ENCODE measurements around the gene OR52I1. TPM values are rescaled to one million over a fixed set of nuclear protein-coding genes. Genes with fewer than 3 reads are reported as not detected.

OR52I1 gene, protein sequence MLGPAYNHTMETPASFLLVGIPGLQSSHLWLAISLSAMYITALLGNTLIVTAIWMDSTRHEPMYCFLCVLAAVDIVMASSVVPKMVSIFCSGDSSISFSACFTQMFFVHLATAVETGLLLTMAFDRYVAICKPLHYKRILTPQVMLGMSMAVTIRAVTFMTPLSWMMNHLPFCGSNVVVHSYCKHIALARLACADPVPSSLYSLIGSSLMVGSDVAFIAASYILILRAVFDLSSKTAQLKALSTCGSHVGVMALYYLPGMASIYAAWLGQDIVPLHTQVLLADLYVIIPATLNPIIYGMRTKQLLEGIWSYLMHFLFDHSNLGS
- not detected for total RNA-seq
- polyA plus RNA-seq, result not detected

- no peaks in the 10 kb centered on the region for H3K4me1 ChIP-seq (ENCODE audit: insufficient read depth)
- DNase-seq (ENCODE audit: extremely low spot score), result no peak
- 78% methylated on average over 1 of the region's 1 CpG for WGBS
- H3K36me3 ChIP-seq (ENCODE audit: insufficient read depth), result no peaks in the 10 kb centered on the region
- no peak within 1 kb of the TSS for H3K27ac ChIP-seq (ENCODE audit: low read depth)
- no peak within 1 kb of the TSS for H3K4me3 ChIP-seq (ENCODE audit: low read depth, low read length)
Measured at GRCh38 chr11:4593739-4594138, at the start of gene OR52I1. OR52I1 (plus strand) TSS chr11:4594039; CDS start chr11:4594039, 0 bp downstream.

GRCh38 chr11:4544891-4545290 is 48.9 kb upstream of the OR52I1 start, which contains the start of gene OR52M1:
OR52M1 (plus strand) TSS chr11:4545191; CDS start chr11:4545191, 0 bp downstream.
- no peak within 1 kb of the TSS for H3K27ac ChIP-seq (ENCODE audit: low read depth)
- no peaks in the 10 kb centered on the region for H3K36me3 ChIP-seq (ENCODE audit: insufficient read depth)
- no peak within 1 kb of the TSS for H3K4me3 ChIP-seq (ENCODE audit: low read depth, low read length)
- H3K4me1 ChIP-seq (ENCODE audit: insufficient read depth), result no peaks in the 10 kb centered on the region
- DNase-seq (ENCODE audit: extremely low spot score), result no peak
- 76% methylated on average over 5 of the region's 5 CpGs for WGBS

DNA sequence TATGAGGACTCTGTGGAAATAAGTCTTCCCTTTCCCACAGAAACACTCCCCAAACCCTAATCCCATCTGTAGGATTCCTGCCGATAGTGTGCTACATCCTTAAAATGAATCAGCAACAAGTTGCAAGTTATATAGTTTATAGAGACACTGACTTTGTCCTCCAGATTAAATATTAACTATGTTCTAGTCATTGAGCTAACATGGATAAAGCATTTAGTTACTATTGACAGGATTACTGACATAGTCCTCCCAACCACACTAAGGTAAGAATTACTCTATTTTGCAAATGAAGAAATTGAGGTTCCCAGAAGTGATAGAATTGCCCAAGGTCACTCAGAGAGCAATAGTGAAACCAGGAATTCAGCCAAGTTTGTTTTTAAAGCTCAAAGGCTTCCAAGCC is 47.0 kb upstream of the OR52I1 start:
- no peaks in the 10 kb centered on the region for H3K36me3 ChIP-seq (ENCODE audit: insufficient read depth)
- no peaks in the 10 kb centered on the region for H3K4me1 ChIP-seq (ENCODE audit: insufficient read depth)
- H3K4me3 ChIP-seq (ENCODE audit: low read depth, low read length), result no peak overlapping the region
- H3K27ac ChIP-seq (ENCODE audit: low read depth), result no peak overlapping the region
- 83% methylated on average over 1 of the region's 1 CpG for WGBS
- no peak for DNase-seq (ENCODE audit: extremely low spot score)

DNA sequence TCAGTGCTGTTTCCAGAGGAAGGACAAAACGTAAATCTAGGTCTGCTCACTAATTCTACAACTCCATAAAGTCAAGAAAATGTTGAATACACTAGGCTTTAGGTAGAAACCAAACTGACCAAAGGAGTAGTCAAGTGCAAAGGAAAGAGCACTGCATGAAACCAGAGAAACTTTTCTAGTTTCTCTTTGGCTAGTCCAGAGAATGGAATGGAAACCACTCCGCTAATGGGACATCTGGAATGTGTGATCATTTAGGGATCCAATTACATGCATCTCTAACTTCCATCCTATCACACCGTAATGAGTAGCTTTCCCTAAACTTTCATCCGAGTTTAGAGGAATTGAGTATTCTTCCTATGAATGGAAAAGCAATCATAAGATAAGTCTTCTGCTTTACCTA is 46.4 kb upstream of the OR52I1 start:
- Histone ChIP-seq H3K27ac (ENCODE audit: low read depth) (no peak overlapping the region), H3K4me3 (ENCODE audit: low read depth, low read length) (no peak overlapping the region), H3K4me1 (ENCODE audit: insufficient read depth) (no peaks in the 10 kb centered on the region), H3K36me3 (ENCODE audit: insufficient read depth) (no peaks in the 10 kb centered on the region)
- no peak for DNase-seq (ENCODE audit: extremely low spot score)
- WGBS, result 62% methylated on average over 4 of the region's 4 CpGs

GRCh38 chr11:4551346-4551979 is 42.4 kb upstream of the OR52I1 start:
- H3K27ac ChIP-seq (ENCODE audit: low read depth), result no peak overlapping the region
- no peak overlapping the region for H3K4me3 ChIP-seq (ENCODE audit: low read depth, low read length)
- WGBS, result 83% methylated on average over 8 of the region's 8 CpGs
- DNase-seq (ENCODE audit: extremely low spot score), result no peak
- no peaks in the 10 kb centered on the region for H3K4me1 ChIP-seq (ENCODE audit: insufficient read depth)
- H3K36me3 ChIP-seq (ENCODE audit: insufficient read depth), result no peaks in the 10 kb centered on the region

DNA sequence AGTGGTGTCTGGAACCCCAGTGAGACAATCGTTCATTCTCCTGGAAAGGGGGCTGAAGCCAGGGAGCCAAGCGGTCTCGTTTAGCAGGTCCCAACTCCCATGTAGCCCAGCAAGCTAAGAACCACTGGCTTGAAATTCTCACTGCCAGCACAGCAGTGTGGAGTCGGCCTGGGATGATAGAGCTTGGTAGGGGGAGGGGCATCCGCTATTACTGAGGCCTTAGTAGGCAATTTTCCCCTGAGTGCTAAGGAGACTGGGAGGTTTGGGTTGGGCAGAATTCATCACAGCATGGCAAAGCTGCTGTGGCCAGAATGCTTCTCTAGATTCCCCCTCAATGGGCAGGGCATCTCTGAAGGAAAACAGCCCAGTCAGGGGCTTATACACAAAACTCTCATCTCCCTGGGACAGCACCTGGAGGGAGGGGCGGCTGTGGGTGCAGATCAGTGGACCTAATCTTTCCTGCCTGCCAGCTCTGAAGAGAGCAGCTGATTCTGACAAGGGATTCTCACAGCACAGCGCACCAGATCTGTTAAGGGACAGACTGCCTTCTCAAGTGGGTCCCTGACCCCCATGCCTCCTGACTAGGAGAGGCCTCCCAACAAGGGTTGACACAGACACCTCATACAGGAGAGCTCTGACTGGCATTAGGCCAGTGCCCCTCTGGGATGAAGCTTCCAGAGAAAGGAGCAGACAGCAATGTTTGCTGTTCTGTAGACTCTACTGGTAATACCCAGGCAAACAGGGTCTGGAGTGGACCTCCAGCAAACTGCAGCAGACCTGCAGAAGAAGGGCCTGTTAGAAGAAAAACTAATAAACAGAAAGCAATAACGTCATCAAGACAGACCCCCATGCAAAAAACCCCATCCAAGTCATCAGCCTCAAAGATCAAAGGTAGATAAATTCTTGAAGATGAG is 34.1 kb upstream of the OR52I1 start:
- no peaks in the 10 kb centered on the region for H3K36me3 ChIP-seq (ENCODE audit: insufficient read depth)
- WGBS, result 56% methylated on average over 8 of the region's 8 CpGs
- no peak for DNase-seq (ENCODE audit: extremely low spot score)
- no peak overlapping the region for H3K4me3 ChIP-seq (ENCODE audit: low read depth, low read length)
- H3K27ac ChIP-seq (ENCODE audit: low read depth), result no peak overlapping the region
- H3K4me1 ChIP-seq (ENCODE audit: insufficient read depth), result no peaks in the 10 kb centered on the region

DNA sequence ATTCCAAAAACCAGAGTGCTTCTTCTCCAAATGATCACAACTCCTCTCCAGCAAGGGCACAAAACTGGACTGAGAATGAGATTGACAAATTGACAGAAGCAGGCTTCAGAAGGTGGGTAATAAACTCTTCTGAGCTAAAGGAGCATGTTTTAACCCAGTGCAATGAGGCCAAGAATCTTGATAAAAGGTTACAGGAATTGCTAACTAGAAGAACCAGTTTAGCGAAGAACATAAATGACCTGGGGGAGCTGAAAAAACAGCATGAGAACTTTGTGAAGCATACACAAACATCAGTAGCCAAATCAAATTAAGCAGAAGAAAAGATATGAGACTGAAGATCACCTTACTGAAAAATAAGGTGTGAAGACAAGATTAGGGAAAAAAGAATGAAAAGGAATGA is 33.4 kb upstream of the OR52I1 start:
- 86% methylated on average over 1 of the region's 1 CpG for WGBS
- Histone ChIP-seq H3K4me3 (ENCODE audit: low read depth, low read length) (no peak overlapping the region), H3K27ac (ENCODE audit: low read depth) (no peak overlapping the region), H3K4me1 (ENCODE audit: insufficient read depth) (no peaks in the 10 kb centered on the region), H3K36me3 (ENCODE audit: insufficient read depth) (no peaks in the 10 kb centered on the region)
- DNase-seq (ENCODE audit: extremely low spot score), result peak; percentile 21

DNA sequence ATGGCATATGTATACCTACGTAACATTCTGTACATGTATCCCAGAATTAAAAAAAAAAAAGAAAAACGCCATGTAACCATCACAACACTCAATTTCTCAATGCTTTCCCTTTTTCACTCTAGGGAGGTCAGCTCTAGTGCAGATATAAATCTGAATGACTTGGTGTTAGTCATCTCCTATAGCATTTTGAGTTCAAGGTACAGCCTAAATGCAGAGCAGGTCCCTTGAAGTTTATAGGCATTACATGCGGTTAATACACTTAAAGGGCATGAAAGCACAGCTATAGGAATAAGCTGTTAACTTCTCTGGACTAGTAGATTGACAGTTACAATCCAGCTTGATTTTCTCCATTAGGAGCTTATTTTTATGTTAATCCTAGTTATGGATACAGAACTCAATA is 28.5 kb upstream of the OR52I1 start:
- no peak overlapping the region for H3K4me3 ChIP-seq (ENCODE audit: low read depth, low read length)
- no peak for DNase-seq (ENCODE audit: extremely low spot score)
- H3K4me1 ChIP-seq (ENCODE audit: insufficient read depth), result no peaks in the 10 kb centered on the region
- H3K36me3 ChIP-seq (ENCODE audit: insufficient read depth), result no peaks in the 10 kb centered on the region
- 80% methylated on average over 3 of the region's 3 CpGs for WGBS
- H3K27ac ChIP-seq (ENCODE audit: low read depth), result no peak overlapping the region

GRCh38 chr11:4569075-4569474 is 24.8 kb upstream of the OR52I1 start:
- H3K36me3 ChIP-seq (ENCODE audit: insufficient read depth), result no peaks in the 10 kb centered on the region
- WGBS, result 91% methylated on average over 18 of the region's 18 CpGs
- no peaks in the 10 kb centered on the region for H3K4me1 ChIP-seq (ENCODE audit: insufficient read depth)
- H3K4me3 ChIP-seq (ENCODE audit: low read depth, low read length), result no peak overlapping the region
- no peak for DNase-seq (ENCODE audit: extremely low spot score)
- no peak overlapping the region for H3K27ac ChIP-seq (ENCODE audit: low read depth)

- DNase-seq (ENCODE audit: extremely low spot score), result no peak
- H3K4me3 ChIP-seq (ENCODE audit: low read depth, low read length), result no peak overlapping the region
- no peaks in the 10 kb centered on the region for H3K4me1 ChIP-seq (ENCODE audit: insufficient read depth)
- WGBS, result 53% methylated on average over 3 of the region's 3 CpGs
- no peaks in the 10 kb centered on the region for H3K36me3 ChIP-seq (ENCODE audit: insufficient read depth)
- H3K27ac ChIP-seq (ENCODE audit: low read depth), result no peak overlapping the region
Measured at GRCh38 chr11:4576880-4577279, 17.0 kb upstream of the OR52I1 start.

- WGBS, result 78% methylated on average over 2 of the region's 2 CpGs
- Histone ChIP-seq H3K4me1 (ENCODE audit: insufficient read depth) (no peaks in the 10 kb centered on the region), H3K4me3 (ENCODE audit: low read depth, low read length) (no peak overlapping the region), H3K36me3 (ENCODE audit: insufficient read depth) (no peaks in the 10 kb centered on the region), H3K27ac (ENCODE audit: low read depth) (no peak overlapping the region)
- no peak for DNase-seq (ENCODE audit: extremely low spot score)
Measured at GRCh38 chr11:4577761-4578160, 16.1 kb upstream of the OR52I1 start.

DNA sequence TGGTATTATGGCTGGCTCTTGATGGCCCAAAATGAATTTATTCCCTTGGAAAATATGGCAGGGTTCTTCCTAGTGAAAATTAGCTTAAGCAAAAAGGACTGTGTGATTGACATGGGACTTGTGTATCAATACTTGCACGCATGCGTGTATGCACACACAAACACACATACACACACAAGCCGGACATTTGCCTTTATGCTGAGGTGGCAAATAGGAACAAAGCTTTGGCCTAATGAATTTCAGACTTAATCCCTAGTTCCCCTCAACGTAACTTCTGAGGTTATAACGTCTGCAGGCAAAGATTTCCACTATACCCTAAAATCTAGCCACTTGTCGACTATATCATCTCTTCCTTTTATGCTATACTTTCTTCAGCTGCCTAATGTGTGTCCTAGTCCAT is 15.2 kb upstream of the OR52I1 start:
- DNase-seq (ENCODE audit: extremely low spot score), result no peak
- no peak overlapping the region for H3K4me3 ChIP-seq (ENCODE audit: low read depth, low read length)
- H3K4me1 ChIP-seq (ENCODE audit: insufficient read depth), result no peaks in the 10 kb centered on the region
- H3K27ac ChIP-seq (ENCODE audit: low read depth), result no peak overlapping the region
- 79% methylated on average over 6 of the region's 6 CpGs for WGBS
- H3K36me3 ChIP-seq (ENCODE audit: insufficient read depth), result no peaks in the 10 kb centered on the region

GRCh38 chr11:4580124-4580523 is 13.7 kb upstream of the OR52I1 start:
- WGBS, result 80% methylated on average over 1 of the region's 1 CpG
- H3K27ac ChIP-seq (ENCODE audit: low read depth), result no peak overlapping the region
- H3K36me3 ChIP-seq (ENCODE audit: insufficient read depth), result no peaks in the 10 kb centered on the region
- H3K4me3 ChIP-seq (ENCODE audit: low read depth, low read length), result no peak overlapping the region
- no peak for DNase-seq (ENCODE audit: extremely low spot score)
- no peaks in the 10 kb centered on the region for H3K4me1 ChIP-seq (ENCODE audit: insufficient read depth)

DNA sequence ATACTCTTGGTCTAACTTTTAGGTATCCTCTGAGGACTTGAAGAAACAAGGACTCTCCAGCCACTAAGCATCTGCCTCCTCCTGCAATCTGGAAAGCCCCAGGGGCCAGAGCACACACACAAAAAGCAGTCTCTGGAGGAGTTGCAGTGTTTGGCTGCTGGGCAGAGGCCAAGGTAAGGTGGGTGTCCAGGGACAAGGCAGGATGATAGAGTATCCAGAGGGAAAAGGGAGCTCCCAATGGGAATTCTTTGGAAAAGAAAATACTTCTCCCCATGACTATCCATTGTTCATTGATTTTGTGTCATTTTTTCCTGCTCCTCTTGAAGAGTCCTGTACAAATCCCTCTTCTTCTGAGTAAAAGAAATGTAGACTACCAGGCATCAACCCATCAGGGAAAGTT is 12.4 kb upstream of the OR52I1 start, which contains the start of gene OR52I2:
Gene OR52I2, plus strand, starts transcription at position 301 of the 400 bp plus-strand sequence.
- no peaks in the 10 kb centered on the region for H3K36me3 ChIP-seq (ENCODE audit: insufficient read depth)
- no peak within 1 kb of the TSS for H3K27ac ChIP-seq (ENCODE audit: low read depth)
- no peak for DNase-seq (ENCODE audit: extremely low spot score)
- H3K4me1 ChIP-seq (ENCODE audit: insufficient read depth), result no peaks in the 10 kb centered on the region
- no peak within 1 kb of the TSS for H3K4me3 ChIP-seq (ENCODE audit: low read depth, low read length)

Measured in urinary bladder (tissue), 4 donors.